ENCODE measurements around the gene CCDC97. TPM values are rescaled to one million over a fixed set of nuclear protein-coding genes. Genes with fewer than 3 reads are reported as not detected.

CCDC97 gene
- total RNA-seq, 1 experiment from 2014 or later: 39.4 TPM

- no CpG with 5 or more reads among the region's 14 CpGs for WGBS (ENCODE audit: extremely low coverage, insufficient read length, low lambda C conversion rate)
- Mint-ChIP-seq H3K36me3 (ENCODE audit: insufficient read depth in 1 of 3, low read depth in 3 of 3) (no peaks in the 10 kb centered on the region; a peak in 1 of 7 replicates), H3K9me3 (no peaks in the 10 kb centered on the region), H3K4me1 (peaks cover 2 to 8% of the 10 kb centered on the region in 2 experiments; a peak in 2 of 4 replicates), H3K27ac (peak overlapping the region; percentile 98 to 100 (median 100)), H3K27me3 (ENCODE audit: low read depth) (no peaks in the 10 kb centered on the region), H3K4me3 (peak overlapping the region; percentile 93 to 94)
- no peak overlapping the region for H2AK5ac ChIP-seq (ENCODE audit: insufficient read length, low read length)
- no peak overlapping the region for H2BK20ac ChIP-seq (ENCODE audit: low read depth, low read length, poor library complexity, severe bottlenecking)
- H3K23ac ChIP-seq (ENCODE audit: insufficient read length, low read depth, low read length): no peak overlapping the region
- peak overlapping the region; percentile 63 for H2AFZ ChIP-seq (ENCODE audit: low read length)
- no peak overlapping the region for H2BK15ac ChIP-seq (ENCODE audit: low read depth, low read length)
- peak overlapping the region; percentile 78 for H3K18ac ChIP-seq (ENCODE audit: insufficient read length, low read depth, low read length)
- no peak overlapping the region for H4K5ac ChIP-seq (ENCODE audit: insufficient read length, low read depth, low read length)
- no peaks in the 10 kb centered on the region for H4K20me1 ChIP-seq (ENCODE audit: control insufficient read depth, insufficient read depth, insufficient read length)
- H3K4ac ChIP-seq (ENCODE audit: low read depth, low read length): no peak overlapping the region; the same call in 1 of the 2 replicates
- peak overlapping the region; percentile 71; the same call in 1 of the 2 replicates for H3K14ac ChIP-seq (ENCODE audit: insufficient read depth, low read length)
- no peak overlapping the region for H3K56ac ChIP-seq (ENCODE audit: insufficient read length, low read depth, low read length)
- no peaks in the 10 kb centered on the region for H3K9me3 ChIP-seq (ENCODE audit: control insufficient read depth, low read depth, low read length)
- H3K79me1 ChIP-seq (ENCODE audit: insufficient read depth, low read depth, low read length, poor library complexity, severe bottlenecking): no peaks in the 10 kb centered on the region
- H3K4me2 ChIP-seq (ENCODE audit: insufficient read depth, insufficient read length, low read length): peak overlapping the region; percentile 73
- no peak overlapping the region for H4K91ac ChIP-seq (ENCODE audit: insufficient read length, low read depth, low read length)
- TF ChIP-seq CTCF (conservative IDR thresholded peaks at IDR 0.05): no peak
- no peaks in the 10 kb centered on the region for H3K79me2 ChIP-seq (ENCODE audit: insufficient read depth, low read length)
- no peaks in the 10 kb centered on the region for H3K27me3 ChIP-seq (ENCODE audit: insufficient read depth, low read length)
- no peak overlapping the region for H2BK12ac ChIP-seq (ENCODE audit: insufficient read length, low read depth, low read length)
- no peak overlapping the region for H3T11ph ChIP-seq (ENCODE audit: low read length)
- H3K4me1 ChIP-seq (ENCODE audit: insufficient read depth, low read length): no peaks in the 10 kb centered on the region
- no peak overlapping the region for H2BK120ac ChIP-seq (ENCODE audit: low read depth, low read length, poor library complexity, severe bottlenecking)
- no peak overlapping the region for H2BK5ac ChIP-seq (ENCODE audit: insufficient read length, low read length)
- peaks cover 8% of the 10 kb centered on the region for H3K23me2 ChIP-seq (ENCODE audit: insufficient read length, low read depth, low read length, poor library complexity, severe bottlenecking)
- no peak overlapping the region for H4K8ac ChIP-seq (replicated peaks; ENCODE audit: insufficient read length, low read depth, low read length)
- H3K27ac ChIP-seq (ENCODE audit: insufficient read length, low read depth, low read length): peak overlapping the region; percentile 48
- peak overlapping the region; percentile 79 for H3K9ac ChIP-seq (ENCODE audit: extremely low read depth, insufficient read length, low read length)
- DNase-seq: no peak
These were observed 54.8 kb downstream of the CCDC97 start for GRCh38 chr19:41364524-41365391.

Measured in H9 (cell line).